Neural crest cell (in vitro differentiated cells): ENCODE results near the gene GPS2. TPM values are rescaled to one million over a fixed set of nuclear protein-coding genes. Genes with fewer than 3 reads are reported as not detected.
A peak's percentile ranks its signal among the peaks of the same experiment; 100 is the strongest.
"Not testable (repeated sequence)": the region's sequence is repeated elsewhere in the genome, so short reads cannot be mapped to it uniquely, and the experiment has no call there.

Source experiments
- DNase-seq: peaks from one replicate; pipeline ENCODE4 v3.0.0; 2021; ENCODE audit warnings: low read depth, mixed read lengths, low spot score
- H3K27ac Mint-ChIP-seq: one replicate; pipeline ENCODE4 v1.8.0; 2021; ENCODE audit warnings: mild to moderate bottlenecking, mixed read lengths; ENCODE audit not compliant: unreplicated experiment
- H3K27me3 Mint-ChIP-seq: 2 replicates; pipeline ENCODE4 v1.8.0; 2021; ENCODE audit warnings: low read depth, mild to moderate bottlenecking, mixed read lengths
- H3K36me3 Mint-ChIP-seq: 2 replicates; pipeline ENCODE4 v1.8.0; 2021; ENCODE audit warnings: low read depth, mild to moderate bottlenecking, mixed read lengths
- H3K4me1 Mint-ChIP-seq: 2 replicates; pipeline ENCODE4 v1.8.0; 2021; ENCODE audit warnings: mixed read lengths
- H3K4me3 Mint-ChIP-seq: one replicate; pipeline ENCODE4 v1.8.0; 2021; ENCODE audit warnings: mild to moderate bottlenecking, mixed read lengths
- H3K9me3 Mint-ChIP-seq: 2 replicates; pipeline ENCODE4 v1.8.0; 2021; ENCODE audit warnings: mixed read lengths
- total RNA-seq: library from RNA; stranded (reverse); gene quantifications from 2 replicates; pipeline ENCODE4 v1.2.1, GENCODE V29; 2021
- TF ChIP-seq, protein P1 (sequence below): fragments of 200-600 bp; sonication (generic); conservative IDR thresholded peaks from 2 replicates; pipeline ENCODE4 v1.5.0; 2021; ENCODE audit warnings: antibody characterized with exemption, mild to moderate bottlenecking

Gene GPS2
- total RNA-seq, 1 donor from 2014 or later = 84.2 TPM

DNA sequence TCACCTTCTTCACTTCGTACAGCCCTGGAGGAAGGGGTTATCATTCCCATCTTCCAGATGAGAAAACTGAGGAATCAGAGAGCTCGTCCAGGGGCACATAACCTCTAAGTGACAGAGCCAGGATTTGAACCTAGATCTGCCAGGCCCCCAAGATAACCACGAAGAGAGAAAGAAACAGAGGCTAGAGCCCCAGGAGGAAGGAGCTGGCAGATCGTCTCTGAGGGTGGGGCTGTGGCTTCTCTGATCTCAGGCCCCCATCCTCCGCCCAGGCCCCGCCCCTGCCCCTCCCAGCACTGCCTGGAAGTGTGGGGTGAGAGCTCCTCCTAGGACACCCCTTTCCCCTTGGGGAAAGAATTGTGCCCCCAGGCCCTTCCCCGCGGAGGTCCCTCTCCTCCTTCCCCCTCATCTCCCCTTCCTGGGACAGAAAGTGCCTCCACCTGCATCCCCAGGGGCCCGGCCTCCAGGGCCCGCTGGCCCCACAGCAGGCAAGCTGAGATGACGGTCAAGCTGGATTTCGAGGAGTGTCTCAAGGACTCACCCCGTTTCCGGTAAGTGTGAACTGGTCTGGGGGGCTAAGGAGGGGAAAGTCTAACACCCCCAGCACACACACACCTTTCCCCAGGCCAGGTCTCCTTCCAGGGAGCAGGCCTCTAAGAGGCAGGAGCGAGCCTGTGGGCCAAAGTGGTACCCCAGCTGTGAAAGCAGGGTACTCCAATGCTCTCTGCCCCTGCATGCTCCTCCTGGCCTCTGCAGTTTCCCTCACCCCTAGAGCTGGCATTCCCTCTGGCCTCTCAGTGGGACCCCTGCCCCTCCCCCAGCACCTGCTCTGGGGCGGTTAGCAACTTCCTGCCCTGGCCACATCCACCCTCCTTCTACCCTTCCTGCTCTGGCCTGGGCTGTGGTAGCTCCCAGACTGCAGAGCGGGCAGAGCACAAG, 21.3 kb upstream of the GPS2 start, which contains the start of gene ACAP1:
Gene ACAP1 (plus strand): TSS at position 290 of the 936 bp plus-strand sequence. CDS start 206 bp downstream, at position 496.
- no peak within 1 kb of the TSS for H3K4me3 Mint-ChIP-seq
- H3K27ac Mint-ChIP-seq = peak within 1 kb of the TSS; percentile 35
- TF ChIP-seq, protein P1, sequence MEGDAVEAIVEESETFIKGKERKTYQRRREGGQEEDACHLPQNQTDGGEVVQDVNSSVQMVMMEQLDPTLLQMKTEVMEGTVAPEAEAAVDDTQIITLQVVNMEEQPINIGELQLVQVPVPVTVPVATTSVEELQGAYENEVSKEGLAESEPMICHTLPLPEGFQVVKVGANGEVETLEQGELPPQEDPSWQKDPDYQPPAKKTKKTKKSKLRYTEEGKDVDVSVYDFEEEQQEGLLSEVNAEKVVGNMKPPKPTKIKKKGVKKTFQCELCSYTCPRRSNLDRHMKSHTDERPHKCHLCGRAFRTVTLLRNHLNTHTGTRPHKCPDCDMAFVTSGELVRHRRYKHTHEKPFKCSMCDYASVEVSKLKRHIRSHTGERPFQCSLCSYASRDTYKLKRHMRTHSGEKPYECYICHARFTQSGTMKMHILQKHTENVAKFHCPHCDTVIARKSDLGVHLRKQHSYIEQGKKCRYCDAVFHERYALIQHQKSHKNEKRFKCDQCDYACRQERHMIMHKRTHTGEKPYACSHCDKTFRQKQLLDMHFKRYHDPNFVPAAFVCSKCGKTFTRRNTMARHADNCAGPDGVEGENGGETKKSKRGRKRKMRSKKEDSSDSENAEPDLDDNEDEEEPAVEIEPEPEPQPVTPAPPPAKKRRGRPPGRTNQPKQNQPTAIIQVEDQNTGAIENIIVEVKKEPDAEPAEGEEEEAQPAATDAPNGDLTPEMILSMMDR = no peak
- no peaks in the 10 kb centered on the region for H3K4me1 Mint-ChIP-seq
- no peaks in the 10 kb centered on the region for H3K36me3 Mint-ChIP-seq
- H3K27me3 Mint-ChIP-seq = peaks cover 2% of the 10 kb centered on the region
- no peak for DNase-seq
- H3K9me3 Mint-ChIP-seq = no peaks in the 10 kb centered on the region

DNA sequence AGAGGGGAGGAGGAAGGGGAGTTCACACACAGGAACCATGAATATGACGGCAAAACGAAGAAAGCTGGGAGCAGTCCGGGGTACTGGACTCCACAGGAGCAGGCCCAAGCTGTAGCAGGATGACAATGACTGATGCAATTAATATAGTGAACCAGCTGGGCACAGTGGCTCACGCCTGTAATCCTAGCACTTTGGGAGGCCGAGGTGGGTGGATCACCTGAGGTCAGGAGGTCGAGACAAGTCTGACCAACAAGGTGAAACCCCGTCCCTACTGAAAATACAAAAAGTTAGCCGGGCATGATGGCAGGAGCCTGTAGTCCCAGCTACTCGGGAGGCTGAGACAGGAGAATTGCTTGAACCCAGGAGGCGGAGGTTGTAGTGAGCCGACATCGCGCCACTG, 20.6 kb upstream of the GPS2 start:
- not testable (repeated sequence) for H3K4me3 Mint-ChIP-seq, H3K9me3 Mint-ChIP-seq, H3K36me3 Mint-ChIP-seq, DNase-seq, H3K4me1 Mint-ChIP-seq, H3K27me3 Mint-ChIP-seq
- H3K27ac Mint-ChIP-seq = peak overlapping the region; percentile 35

DNA sequence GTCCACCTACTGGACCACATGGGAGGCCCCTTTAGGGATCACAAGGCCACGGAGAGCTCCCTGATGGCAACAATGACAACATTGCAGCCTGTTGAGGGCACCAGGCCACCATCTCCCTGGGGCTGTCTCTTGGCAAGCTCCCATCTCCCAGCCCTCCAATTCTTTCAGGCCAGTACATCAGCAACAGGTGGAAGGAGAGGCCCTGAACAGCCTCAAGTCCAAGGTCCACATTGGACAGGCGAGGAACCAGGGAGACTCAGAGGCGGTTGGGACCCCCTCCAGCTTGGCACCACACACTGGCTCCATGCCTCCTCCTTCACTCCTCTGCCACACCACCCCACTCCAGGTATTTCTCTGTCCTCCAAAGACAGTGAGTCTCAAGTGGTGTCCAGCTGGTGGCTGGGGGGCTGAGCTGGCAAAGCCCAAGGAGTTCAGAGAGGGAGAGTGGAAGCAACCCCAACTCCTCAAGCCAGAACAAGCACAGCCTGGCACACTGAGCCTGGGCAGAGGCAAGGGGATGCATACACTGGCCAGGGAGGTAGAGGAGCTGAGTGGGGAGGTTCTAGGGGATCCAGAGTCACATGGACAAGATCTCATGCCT, 19.9 kb upstream of the GPS2 start:
- TF ChIP-seq, protein P1 = no peak
- no peak for DNase-seq
- no peaks in the 10 kb centered on the region for H3K9me3 Mint-ChIP-seq
- H3K4me3 Mint-ChIP-seq = no peak overlapping the region
- H3K36me3 Mint-ChIP-seq = no peaks in the 10 kb centered on the region
- peaks cover 2% of the 10 kb centered on the region for H3K4me1 Mint-ChIP-seq
- H3K27ac Mint-ChIP-seq = no peak overlapping the region
- no peaks in the 10 kb centered on the region for H3K27me3 Mint-ChIP-seq

DNA sequence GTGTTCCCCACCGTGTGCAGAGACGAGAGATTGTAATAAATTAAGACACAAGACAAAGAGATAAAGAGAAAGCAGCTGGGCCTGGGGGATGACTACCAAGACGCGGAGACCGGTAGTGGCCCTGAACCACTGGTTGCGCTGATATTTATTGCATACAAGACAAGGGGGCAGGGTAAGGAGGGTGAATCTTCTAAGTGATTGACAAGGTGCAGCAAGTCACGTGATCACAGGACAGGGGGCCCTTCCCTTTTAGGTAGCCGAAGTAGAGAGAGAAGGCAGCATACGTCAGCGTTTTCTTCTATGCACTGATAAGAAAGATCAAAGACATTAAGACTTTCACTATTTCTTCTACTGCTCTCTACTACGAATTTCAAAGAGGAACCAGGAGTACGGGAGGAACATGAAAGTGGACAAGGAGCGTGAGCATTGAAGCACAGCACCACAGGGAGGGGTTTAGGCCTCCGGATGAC, 17.5 kb upstream of the GPS2 start:
- Mint-ChIP-seq H3K4me1 (peaks cover 22% of the 10 kb centered on the region), H3K4me3 (peak overlapping the region; percentile 20)
- H3K27ac Mint-ChIP-seq, DNase-seq, H3K36me3 Mint-ChIP-seq, H3K27me3 Mint-ChIP-seq, H3K9me3 Mint-ChIP-seq: not testable (repeated sequence)

DNA sequence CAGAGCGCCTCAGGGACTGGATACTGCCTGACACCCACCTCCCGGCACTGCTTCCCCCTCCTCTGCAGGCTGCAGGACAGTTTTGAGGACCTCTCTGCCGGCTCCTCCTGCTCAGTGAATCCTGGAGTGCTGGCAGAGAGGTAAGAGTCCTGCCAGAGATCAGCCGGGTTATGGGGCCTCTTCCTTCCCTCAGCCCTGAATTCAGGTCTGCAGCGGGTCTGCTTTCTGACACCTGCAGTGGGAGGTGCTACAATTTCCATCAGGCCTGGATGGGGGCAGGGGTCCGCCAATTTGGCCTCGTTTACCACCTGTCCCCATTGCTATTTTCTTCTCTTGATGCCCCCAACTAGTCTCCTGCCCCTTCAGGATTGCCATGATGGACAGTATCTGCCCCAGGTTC, 17.0 kb upstream of the GPS2 start:
- DNase-seq = no peak
- H3K9me3 Mint-ChIP-seq = no peaks in the 10 kb centered on the region
- H3K4me3 Mint-ChIP-seq = peak overlapping the region; percentile 20
- TF ChIP-seq, protein P1 = no peak
- H3K27ac Mint-ChIP-seq = no peak overlapping the region
- peaks cover 22% of the 10 kb centered on the region for H3K4me1 Mint-ChIP-seq
- no peaks in the 10 kb centered on the region for H3K36me3 Mint-ChIP-seq
- no peaks in the 10 kb centered on the region for H3K27me3 Mint-ChIP-seq

DNA sequence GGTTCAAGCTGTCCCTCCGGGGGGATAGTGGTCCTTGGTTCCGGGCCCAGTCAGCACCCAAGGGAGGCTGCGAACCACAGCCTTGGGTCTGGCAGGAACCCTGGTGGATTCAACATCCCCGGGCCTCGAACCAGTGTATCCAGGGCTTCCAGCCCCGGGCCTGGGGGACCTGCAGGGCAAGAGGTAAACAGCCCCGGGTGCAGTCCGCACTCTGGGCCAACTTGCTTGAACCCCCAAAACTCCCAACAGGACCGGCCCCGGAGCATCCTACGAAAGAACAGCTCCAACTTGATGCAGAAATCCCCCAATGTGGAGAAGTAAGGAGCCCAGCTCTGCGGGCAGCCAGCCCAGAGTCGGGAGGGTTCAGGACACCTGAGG, 15.5 kb upstream of the GPS2 start:
- H3K27ac Mint-ChIP-seq = peak overlapping the region; percentile 99
- no peaks in the 10 kb centered on the region for H3K27me3 Mint-ChIP-seq
- no peaks in the 10 kb centered on the region for H3K36me3 Mint-ChIP-seq
- no peaks in the 10 kb centered on the region for H3K9me3 Mint-ChIP-seq
- H3K4me1 Mint-ChIP-seq = peaks cover 22% of the 10 kb centered on the region
- TF ChIP-seq, protein P1 = no peak
- H3K4me3 Mint-ChIP-seq = peak overlapping the region; percentile 91
- DNase-seq = no peak
